HG02938 (cell line): ENCODE measurements around the gene PRKG2.

ENCODE experiments used
- ATAC-seq: cut with Tn5 transposase; IDR thresholded peaks from one replicate; pipeline ENCODE4 v1.9.1; 2021; ENCODE audit warnings: mild to moderate bottlenecking, moderate library complexity; ENCODE audit not compliant: unreplicated experiment

The PRKG2 gene

DNA sequence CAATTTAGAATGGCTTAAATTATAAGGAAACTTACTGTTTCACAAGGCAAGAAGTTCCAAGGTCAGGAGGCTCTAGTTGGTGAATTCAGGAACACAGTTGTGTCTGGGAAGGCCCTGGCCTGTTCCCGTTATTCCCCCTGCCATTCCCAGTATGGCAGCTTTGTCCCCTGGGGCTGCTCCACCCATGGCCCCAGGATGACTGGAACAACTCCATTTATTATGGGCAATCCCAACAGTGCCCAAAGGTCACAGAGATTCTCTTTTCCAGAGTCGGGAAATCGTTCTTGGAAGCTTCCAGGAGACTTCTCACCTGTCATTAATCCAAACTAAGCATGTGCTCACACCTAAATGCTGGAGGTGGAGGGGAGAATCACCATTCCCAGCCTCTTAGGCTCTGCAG lies 2.8 kb upstream of the PRKG2 start:
- ATAC-seq: no peak

DNA sequence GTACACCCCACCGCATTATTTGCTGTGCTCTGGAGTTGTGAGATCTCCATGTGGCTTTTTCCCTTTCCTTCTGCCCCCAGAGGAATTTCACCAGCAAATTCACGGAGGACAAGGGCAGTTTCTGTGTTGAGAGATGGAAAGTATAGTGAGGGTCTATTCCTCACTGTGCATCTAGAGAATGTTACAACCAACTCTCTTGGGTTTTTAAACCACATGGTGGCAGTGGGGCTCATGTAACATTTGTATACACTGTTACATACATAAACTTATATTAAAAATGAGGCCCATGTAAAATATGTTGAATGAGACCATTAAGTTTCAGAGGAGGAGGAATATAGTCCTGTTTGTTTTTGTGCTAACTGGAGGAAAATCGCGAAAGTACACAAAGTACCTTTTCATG lies 909 bp upstream of the PRKG2 start:
- ATAC-seq: no peak

DNA sequence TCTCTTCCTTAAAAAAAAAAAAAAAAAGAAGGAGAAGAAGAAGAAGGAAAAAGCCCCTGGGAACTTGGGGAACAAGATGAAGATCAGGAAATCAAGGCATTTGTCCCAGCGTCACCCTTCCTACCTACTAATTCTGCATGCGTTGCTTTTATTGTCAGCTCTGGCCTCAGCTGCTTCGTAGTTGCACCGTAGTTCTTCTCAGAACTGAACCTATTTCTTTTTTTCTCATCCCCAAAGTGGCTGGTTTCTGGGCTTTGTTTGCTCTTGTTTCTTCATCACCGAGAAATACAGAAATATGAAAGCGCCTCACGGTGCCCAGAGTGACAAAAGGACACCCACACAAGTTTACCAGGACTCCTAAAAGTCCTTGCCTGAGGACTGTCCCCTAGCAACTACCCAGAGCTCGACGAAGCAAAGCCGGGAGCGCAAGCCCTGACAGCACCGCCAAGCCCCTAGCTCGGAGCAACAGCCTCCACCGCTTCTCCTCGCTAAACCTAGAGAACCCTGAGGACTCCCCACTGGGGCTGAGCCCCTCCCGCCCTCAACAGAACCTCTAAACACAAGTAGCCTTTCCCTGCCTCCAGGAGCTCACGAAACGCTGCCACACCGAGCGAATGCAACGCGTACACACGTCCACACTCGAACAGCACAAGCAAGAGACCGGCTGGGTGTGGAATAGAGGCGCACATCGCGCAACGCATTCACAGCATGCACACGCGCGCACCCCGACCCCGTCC lies 710 bp downstream of the PRKG2 start:
- ATAC-seq: no peak

DNA sequence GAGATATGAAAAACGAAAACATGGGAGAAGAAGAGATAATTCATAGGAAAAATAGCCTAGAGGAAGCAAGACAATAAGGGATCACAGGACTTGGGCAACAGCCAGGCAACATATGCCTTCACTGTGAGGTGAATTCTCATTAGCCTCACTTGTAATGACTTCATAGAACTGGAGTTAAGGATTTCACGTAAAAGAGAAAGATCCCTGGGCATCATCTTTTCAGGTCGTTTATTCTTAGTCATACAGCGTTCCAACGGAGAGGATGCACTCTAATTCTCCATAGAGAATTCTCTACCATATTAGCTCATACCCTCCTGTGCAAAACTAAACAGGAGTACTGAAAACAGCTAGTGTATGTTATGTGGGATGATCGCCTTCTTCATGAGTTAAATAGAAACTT lies 1.4 kb downstream of the PRKG2 start:
- ATAC-seq: no peak

DNA sequence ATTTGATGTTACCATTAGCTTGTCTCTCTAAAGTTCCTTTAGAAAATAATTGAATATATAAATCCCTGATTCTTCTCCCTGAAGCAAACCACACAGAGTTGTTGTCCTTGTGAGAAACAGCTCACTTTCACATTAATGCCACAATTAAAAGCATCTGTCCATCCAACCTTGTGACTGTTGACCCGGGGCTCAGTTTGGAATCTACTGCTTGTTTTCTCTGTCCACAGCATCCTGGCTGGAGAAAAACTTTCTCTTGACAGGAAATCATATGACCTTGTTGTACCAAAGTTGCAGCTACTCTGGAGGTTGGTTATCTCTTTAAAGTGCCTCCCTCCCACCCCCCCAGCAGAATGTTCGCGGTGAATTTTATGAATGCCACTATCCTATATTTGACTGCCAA lies 3.1 kb downstream of the PRKG2 start:
- no peak for ATAC-seq

DNA sequence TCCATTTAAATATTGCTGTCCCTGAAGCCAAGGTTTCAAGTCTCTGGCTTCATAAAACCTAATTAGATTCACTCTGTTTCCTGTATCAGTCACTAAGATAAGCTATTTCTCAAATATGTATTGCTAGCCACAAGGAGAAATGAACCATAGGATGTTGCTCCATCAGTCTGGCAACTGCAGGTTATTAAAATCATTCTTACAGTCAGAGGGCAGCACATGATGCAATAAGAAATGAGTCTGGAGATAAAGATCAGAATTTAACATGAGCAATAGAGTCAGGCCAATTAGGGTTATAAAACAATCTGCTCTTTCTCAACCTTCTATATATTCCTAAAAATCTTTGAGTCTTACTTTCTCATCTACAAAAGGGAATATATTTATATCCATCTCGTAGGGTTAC lies 7.2 kb downstream of the PRKG2 start:
- ATAC-seq: no peak

DNA sequence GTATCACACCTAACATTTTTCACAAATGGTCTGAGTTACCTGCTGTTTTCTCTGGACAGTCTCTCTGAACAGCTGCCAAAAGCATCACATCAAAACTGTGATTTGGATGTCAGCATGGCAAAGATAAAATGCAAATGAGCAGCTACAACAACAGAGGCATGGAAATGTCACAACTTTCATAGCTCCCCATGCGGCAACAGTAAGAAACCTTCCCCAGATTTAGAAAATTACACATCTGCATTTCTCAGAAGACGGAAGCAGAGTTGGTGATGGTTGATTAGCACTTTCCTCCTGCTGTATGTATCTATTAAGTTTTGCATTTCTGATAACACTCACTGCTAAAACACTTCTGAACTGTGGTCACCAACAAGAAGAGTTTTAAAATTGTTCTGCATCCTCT lies 9.7 kb downstream of the PRKG2 start:
- no peak for ATAC-seq

DNA sequence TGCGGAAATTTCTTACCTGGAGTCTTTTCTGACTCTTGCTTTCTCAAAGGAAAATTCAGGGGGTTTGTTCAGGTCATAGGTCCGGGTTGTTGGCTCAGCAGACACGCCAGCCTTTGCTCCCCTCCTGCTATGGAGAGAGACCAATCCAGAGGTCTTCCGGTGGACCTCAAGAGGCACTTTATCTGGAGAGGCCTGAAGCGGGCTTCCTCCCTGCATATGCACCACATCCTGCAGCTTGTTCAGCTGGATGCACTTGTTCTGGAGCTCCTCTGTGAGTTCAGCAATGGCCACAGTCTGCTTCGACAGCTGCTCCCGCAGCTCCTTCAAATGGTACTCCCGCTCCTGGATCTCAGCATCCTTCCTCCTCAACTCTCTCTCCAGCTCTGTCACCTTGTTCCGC lies 10.5 kb downstream of the PRKG2 start:
- ATAC-seq: no peak

DNA sequence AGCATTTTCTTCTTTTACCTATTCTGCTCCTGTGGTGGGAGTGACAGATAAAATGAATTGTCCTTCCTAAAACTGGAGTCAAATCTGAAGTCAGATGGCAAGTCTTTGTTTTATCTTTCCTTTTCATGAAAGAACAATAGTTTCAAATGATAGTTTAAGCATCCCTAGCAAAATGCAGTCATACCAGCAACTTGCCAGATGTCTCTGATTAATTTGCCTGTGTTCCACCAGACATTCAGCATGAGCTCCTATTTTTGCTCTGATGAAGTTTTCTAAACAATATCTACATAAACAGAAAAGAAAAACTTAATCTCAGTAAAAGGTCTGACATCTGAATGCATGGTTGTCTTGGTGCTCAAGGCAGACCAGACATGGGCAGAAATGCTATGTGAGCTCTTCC lies 15.2 kb downstream of the PRKG2 start:
- ATAC-seq: no peak

DNA sequence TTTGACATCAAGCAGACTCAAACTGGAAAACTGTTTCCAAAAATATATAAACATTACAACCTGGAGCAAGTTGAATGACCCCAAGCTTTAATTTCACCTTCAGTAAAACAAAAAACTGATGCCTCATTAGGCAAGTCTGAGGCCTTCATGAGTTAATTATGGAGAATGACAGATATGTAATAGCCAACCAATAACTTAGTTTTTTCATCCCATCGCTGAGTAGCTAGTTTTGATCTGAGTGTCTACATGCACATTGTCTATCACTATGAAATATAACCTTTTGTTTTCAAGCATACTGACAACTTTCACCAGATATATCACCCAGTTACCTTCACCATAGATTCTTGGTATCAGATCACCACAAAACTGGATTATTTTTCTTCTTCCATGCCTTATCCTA lies 16.4 kb downstream of the PRKG2 start:
- ATAC-seq: no peak

DNA sequence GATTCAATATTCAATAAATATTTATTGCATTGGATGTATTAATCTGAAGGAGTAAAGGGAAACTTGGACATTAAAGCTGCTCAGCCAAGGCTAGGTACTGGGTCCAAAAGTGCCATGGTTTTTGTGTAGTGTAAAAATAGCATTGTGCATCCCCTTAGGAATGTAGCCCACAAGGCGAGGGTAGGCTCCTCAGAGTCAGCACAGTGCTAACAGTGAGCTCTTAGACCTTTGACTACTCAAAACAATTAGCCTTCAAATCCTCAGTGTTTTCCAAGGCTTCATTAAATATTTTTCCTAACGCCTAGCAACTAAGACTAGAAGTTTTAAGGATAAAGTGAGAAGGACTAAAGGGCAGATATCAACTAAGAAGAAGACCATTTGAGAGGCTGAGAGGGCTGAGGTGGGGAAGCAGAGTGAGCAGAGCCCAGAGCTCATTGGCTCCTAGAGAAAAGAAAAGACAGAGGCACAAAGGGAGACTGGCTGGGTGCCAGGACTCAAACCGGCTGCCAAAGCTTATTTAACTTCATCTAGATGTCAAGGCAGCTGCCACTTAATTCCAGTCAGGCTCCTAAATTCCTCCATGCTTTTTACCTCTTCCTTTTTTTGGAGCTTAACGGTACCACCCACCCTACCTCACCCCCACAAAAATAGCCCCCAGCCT lies 17.0 kb downstream of the PRKG2 start:
- ATAC-seq: no peak

DNA sequence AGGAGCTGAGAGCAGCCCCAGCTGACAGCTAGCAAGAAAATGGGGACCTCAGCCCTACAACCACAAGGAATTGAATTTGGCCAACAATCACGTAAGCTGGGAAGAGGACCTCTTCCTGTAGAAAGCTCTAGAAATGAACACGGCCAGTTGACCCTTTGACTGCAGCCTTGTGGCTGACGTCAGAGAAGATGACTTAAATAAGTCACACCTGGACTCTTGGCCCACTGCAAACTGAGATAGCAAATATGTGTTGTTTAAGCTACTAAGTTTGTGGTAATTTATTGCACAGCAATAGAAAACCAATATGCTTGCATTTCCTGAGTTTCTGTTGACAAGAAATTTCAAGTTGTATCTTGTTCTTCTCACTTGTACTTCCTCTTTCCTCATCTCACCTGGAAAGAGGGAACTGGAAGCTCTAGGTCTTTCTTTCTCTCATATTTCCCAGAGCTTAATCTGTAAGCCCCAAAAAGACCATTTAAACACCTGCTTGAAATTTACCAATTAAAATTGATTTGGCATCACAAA lies 18.8 kb downstream of the PRKG2 start:
- no peak for ATAC-seq

DNA sequence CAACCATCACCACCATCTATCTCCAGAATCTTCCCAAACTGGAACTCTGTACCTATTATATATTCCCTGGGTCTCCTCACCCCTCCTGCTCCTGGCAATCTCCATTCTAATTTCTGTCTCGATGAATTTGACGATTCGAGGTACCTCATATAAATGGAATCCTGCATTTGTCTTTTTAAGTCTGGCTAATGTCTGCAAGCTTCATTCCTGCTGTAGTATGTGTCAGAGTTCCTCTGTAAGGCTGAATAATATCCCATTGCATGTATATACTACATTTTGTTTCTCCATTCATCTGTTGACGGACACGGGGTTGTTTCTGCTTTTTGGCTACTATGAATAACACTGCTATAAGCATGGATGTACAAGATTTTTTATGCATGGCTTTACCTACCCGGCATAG lies 19.5 kb downstream of the PRKG2 start:
- no peak for ATAC-seq

DNA sequence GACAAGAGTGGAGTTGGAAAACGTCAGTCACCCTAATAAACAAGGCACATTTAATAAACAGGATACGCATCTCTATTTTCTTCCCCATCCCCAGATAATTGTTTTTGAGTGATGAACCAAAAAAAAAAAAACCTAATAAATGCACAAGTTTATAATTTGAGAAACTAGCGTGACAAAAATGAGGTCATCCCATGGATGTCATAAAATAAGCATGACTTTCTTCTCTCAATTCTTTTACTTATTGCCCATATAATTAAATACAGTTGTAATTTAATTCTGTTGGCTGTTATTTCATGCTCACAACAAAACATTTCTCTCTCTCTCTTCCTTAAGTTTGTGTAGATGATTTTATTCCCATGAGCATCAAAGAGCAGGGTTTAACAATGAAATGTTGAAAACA lies 20.7 kb downstream of the PRKG2 start:
- ATAC-seq: no peak

DNA sequence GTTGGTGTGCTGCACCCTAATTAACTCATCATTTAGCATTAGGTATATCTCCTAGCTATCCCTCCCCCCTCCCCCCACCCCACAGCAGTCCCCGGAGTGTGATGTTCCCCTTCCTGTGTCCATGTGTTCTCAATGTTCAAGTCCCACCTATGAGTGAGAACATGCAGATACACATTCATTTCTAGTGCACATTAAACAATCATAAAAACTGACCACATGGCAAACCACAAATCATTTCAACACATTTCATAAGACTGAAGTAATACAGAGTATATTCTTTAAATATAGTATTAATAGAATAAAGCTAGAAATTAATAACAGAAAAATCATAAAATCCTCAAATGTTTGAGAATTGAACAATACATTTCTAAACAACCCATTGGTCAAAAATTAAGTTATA lies 34.1 kb downstream of the PRKG2 start:
- no peak for ATAC-seq

DNA sequence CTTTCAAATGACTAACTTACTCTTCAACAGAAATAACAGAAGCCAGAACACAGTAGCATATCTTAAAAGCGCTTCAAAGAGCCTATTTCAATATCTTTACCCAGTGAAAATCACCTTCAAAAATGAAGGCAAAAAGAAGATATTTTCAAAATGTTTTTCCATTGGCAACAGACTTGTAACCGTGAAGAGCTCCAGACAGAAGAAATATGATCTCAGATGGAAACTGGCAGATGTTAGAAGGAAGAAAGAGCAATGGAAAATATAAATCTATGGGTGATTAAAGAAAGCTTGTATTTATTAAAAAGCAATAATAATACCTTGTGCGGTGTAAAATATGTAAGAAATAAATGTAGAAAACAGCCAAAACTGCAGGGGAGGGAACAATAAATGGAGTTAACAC lies 35.7 kb downstream of the PRKG2 start:
- ATAC-seq: no peak

DNA sequence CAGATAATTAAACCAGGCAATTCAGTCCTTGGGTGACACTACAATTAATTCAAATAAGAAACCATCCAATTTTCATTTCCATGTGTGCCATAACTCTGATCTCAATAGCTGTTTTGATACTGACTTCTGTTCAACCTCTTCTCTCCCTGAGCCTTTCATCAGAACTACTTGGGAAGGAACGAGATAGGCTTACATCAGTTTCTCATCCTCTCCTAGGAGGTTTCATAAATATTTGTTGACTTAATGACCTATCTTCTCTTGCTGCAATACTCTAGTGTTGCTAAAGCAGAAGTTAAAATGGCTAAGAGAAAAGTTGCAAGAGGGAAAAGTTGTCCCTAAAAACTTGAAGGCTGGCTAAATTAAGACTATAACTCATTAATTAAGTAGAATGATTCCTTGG lies 41.8 kb downstream of the PRKG2 start:
- ATAC-seq: no peak

DNA sequence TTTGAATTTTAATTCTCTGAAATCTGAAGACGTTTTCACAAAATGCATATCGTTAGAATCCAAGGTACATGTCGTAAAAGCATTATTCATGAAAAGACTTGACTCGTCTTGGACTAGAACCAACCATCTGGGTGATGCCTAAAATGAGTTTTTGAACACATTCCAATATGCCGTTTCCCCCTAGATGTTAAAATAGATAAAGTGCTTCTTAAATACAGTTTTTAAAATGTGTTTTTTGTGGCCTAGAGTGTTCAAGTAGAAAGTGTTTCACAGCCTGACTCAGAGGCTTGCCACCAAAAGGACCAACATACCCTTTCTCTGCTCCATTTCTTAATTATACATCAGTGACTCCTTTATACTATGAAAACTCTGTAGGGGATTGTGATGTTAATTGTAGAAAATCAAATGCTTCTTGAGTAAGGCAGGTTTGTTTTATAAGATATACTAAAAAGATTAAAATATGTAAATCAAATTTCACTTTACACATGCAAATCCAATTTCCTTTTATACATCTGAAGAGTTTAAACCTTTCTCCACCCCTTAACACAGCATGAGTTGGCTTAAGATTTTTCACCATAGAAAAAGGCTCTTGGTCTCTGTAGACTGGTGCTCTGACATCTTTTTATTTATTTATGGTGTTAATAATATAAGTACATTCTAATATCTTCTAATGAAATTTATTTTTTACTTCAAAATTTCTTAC lies 48.4 kb downstream of the PRKG2 start:
- no peak for ATAC-seq

DNA sequence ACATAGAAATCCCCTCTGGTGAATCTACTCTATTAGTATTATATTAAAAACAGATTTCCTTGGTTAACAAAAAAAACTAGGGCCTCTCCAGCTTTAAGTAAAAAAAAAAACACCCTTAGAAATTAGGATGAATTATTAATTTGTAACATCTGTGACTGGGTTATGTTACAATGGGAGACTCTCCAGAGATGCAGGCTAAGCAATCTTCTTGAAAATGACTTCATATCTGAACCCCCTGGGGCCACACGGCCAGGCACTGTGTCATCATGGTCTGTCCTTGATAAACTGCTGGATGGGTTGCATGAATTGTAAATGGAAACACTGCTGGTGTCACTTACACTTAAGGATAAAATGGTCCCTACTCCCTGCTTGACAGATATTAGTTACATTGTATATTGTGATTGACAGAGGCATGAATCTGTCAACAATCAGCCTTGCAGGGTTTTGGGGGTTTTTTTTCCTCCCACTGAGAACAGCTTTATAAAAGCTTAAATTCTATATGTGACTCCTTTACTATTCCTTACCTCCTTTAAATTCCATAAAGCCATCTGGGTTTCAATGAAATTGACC lies 49.1 kb downstream of the PRKG2 start:
- no peak for ATAC-seq

DNA sequence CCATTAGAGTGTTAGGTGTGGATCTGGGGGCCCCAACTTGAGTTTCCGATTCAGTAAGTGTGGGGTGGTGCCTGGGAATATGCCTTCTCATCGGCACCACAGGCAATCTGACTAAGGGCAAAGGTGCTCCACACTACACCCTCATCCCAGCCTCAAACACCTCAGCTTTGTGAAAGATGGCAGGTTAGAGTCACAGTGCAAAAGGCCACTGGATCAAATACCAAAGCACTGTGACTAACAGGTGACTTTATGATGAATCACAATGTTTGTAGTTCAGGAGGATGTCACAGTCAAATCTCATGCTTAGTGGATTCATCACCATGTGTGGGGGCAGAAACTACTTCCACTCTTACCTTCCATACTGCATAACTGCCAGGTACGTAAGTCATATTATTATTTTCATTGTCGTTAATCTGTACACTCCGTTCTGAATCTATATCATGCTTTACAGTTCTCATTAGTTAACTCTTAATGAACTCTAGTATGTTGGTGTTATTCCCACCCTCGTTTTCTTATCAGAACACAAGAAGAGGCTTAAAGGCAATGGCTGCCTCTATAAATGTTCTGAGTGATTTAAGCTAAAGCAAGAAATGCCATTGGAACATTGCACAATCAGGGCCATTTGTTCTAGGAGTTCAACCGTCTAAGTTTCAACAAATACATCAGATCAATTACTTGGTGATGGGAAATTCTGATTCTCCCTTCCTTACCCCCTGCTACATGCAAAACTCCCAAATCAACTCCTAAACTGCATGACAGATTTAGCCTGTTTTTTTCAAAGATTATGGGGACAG lies 50.2 kb downstream of the PRKG2 start:
- ATAC-seq: no peak

DNA sequence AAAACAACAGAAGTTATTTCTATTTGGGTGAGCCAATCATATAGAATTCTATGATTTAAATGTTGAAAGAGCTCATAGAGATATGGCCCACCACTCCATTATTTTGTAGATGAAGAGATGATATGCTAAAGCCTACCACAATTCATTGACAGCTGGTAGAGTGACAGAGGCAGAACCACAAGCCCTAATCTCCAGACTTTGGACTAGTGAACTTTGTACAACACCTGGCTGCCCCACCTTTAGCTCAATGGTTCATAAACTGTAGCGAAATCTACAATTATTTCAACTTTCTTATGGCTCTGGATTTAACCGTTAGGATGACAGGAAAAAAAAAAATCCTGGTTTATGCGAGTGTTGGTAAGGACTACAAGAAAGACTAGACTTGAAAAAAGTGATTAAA lies 50.9 kb downstream of the PRKG2 start:
- no peak for ATAC-seq
